ENCODE data around the gene KIRREL2.

Gene KIRREL2

GRCh38 chr19:35844482-35845214, 12.1 kb upstream of the KIRREL2 start:
- DNase-seq (ENCODE audit: low read depth, low spot score), result no peak

GRCh38 chr19:35845215-35846037, 11.3 kb upstream of the KIRREL2 start:
- DNase-seq (ENCODE audit: low read depth, low spot score), result no peak

GRCh38 chr19:35846038-35846668, 10.6 kb upstream of the KIRREL2 start:
- peak; percentile 30 for DNase-seq (ENCODE audit: low read depth, low spot score)

GRCh38 chr19:35847911-35848310, 8.8 kb upstream of the KIRREL2 start:
- no peak for DNase-seq (ENCODE audit: low read depth, low spot score)

GRCh38 chr19:35848486-35848885, 8.2 kb upstream of the KIRREL2 start:
- no peak for DNase-seq (ENCODE audit: low read depth, low spot score)

GRCh38 chr19:35848919-35849505, 7.7 kb upstream of the KIRREL2 start:
- no peak for DNase-seq (ENCODE audit: low read depth, low spot score)

- DNase-seq (ENCODE audit: low read depth, low spot score), result peak; percentile 56
Observed at GRCh38 chr19:35851213-35852028, 5.3 kb upstream of the KIRREL2 start.

- DNase-seq (ENCODE audit: low read depth, low spot score), result peak; percentile 37
Observed at GRCh38 chr19:35852029-35852780, 4.5 kb upstream of the KIRREL2 start, which contains the start of gene NPHS1. NPHS1 (minus strand) TSS chr19:35852504; CDS start chr19:35851837, 667 bp downstream.

GRCh38 chr19:35853038-35853756, 3.5 kb upstream of the KIRREL2 start:
- no peak for DNase-seq (ENCODE audit: low read depth, low spot score)

- no peak for DNase-seq (ENCODE audit: low read depth, low spot score)
Observed at GRCh38 chr19:35858311-35858710, 1.6 kb downstream of the KIRREL2 start.

GRCh38 chr19:35859414-35859813, 2.7 kb downstream of the KIRREL2 start:
- no peak for DNase-seq (ENCODE audit: low read depth, low spot score)

- no peak for DNase-seq (ENCODE audit: low read depth, low spot score)
Observed at GRCh38 chr19:35860436-35860817, 3.7 kb downstream of the KIRREL2 start.

GRCh38 chr19:35860818-35861639, 4.3 kb downstream of the KIRREL2 start:
- peak; percentile 96 for DNase-seq (ENCODE audit: low read depth, low spot score)

- peak; percentile 32 for DNase-seq (ENCODE audit: low read depth, low spot score)
Observed at GRCh38 chr19:35861640-35862160, 5.0 kb downstream of the KIRREL2 start.

- peak; percentile 45 for DNase-seq (ENCODE audit: low read depth, low spot score)
Observed at GRCh38 chr19:35862528-35862927, 5.8 kb downstream of the KIRREL2 start.

- no peak for DNase-seq (ENCODE audit: low read depth, low spot score)
Observed at GRCh38 chr19:35863018-35863417, 6.3 kb downstream of the KIRREL2 start.

- peak; percentile 37 for DNase-seq (ENCODE audit: low read depth, low spot score)
Observed at GRCh38 chr19:35868172-35868822, 11.6 kb downstream of the KIRREL2 start, which contains the start of gene APLP1. APLP1 (plus strand) TSS chr19:35868574; CDS start chr19:35868637, 63 bp downstream.

GRCh38 chr19:35868823-35869326, 12.2 kb downstream of the KIRREL2 start:
- no peak for DNase-seq (ENCODE audit: low read depth, low spot score)

Data from ELF-1 (cell line).